PC-3 (cell line): ENCODE measurements around the gene SDK1.

Experiments used
- CTCF ChIP-seq: fragments of 300-600 bp; sonication (generic); conservative IDR thresholded peaks from 2 replicates; pipeline ENCODE4 v1.5.1; 2017; ENCODE audit warnings: antibody characterized with exemption, low read depth, mild to moderate bottlenecking, low read length
- EZH2 ChIP-seq: fragments of 300-600 bp; sonication (generic); IDR thresholded peaks from one replicate; pipeline ENCODE4 v1.6.1; 2017; ENCODE audit warnings: antibody characterized with exemption, mild to moderate bottlenecking, low read length; ENCODE audit not compliant: unreplicated experiment

GRCh38 chr7:3821488-3821887, 520.4 kb downstream of the SDK1 start:
- TF ChIP-seq CTCF = no peak
- TF ChIP-seq EZH2 = no peak
